ENCODE data around the gene FICD. TPM values are rescaled to one million over a fixed set of nuclear protein-coding genes. Genes with fewer than 3 reads are reported as not detected.

Gene FICD
- total RNA-seq, 4 donors from 2014 or later: 2.3 to 5.7 (median 3.9) TPM

DNA sequence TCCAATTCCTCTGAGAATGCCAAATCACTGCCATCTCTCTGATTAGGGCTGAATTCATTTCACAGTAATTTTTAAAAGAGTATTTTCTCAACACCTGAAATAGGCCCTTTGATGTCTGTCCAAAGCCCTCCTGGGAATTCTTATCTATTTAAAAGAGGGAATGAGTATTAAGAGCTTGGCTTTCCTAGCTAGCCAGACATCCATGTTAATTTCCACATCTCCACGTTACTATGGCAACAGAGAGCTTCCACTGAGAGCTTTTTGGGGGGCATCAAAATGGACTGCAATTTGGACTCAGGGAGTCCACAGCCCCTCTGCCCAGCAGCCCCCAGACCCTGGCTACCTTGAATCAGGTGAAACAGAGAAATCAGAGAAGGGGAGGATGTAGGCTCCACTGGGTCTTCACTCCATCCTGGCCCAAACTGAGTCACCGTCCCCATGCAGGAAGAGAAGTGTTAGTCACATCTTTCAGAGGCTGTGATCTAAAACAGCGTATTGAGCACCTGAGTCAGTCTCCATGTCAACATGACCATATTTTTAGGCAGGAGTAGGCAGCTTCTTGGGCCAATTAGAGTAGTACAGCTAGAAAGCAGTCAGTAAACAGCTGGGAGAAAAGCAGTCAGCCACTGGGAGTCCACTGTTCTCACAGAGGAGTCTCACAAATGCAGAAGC, 7.0 kb upstream of the FICD start:
- H3K9me3 ChIP-seq: peaks cover 5% of the 10 kb centered on the region
- TF ChIP-seq EP300 (IDR thresholded peaks at IDR 0.05) (no peak), POLR2AphosphoS5 (IDR thresholded peaks at IDR 0.05) (no peak), POLR2A (IDR thresholded peaks at IDR 0.05) (no peak)
- TF ChIP-seq, protein P1, sequence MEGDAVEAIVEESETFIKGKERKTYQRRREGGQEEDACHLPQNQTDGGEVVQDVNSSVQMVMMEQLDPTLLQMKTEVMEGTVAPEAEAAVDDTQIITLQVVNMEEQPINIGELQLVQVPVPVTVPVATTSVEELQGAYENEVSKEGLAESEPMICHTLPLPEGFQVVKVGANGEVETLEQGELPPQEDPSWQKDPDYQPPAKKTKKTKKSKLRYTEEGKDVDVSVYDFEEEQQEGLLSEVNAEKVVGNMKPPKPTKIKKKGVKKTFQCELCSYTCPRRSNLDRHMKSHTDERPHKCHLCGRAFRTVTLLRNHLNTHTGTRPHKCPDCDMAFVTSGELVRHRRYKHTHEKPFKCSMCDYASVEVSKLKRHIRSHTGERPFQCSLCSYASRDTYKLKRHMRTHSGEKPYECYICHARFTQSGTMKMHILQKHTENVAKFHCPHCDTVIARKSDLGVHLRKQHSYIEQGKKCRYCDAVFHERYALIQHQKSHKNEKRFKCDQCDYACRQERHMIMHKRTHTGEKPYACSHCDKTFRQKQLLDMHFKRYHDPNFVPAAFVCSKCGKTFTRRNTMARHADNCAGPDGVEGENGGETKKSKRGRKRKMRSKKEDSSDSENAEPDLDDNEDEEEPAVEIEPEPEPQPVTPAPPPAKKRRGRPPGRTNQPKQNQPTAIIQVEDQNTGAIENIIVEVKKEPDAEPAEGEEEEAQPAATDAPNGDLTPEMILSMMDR (IDR thresholded peaks at IDR 0.05): no peak
- WGBS: 49% methylated on average over 3 of the region's 3 CpGs

DNA sequence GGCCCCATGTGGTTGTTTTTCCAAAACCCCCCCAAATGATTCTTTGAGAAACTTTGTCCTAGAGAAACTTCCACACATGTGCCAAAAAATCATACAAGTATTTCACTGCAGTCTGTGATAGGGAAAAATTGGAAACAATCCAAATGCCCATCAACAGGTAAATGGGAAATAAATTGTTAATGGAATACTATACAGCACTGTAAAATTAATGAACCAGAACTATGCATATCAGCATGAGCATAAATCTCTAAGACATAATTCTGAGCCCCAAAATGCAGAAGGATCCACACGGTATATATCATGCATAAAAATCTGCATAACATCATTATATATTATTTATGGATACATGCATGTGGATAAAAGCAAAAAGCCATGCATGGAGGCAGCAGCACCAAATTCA, 5.3 kb upstream of the FICD start:
- 84% methylated on average over 1 of the region's 1 CpG for WGBS
- H3K27me3 ChIP-seq: no peaks in the 10 kb centered on the region
- H3K36me3 ChIP-seq: no peaks in the 10 kb centered on the region
- DNase-seq (ENCODE audit: low spot score in 2 of 2): no peak
- TF ChIP-seq POLR2AphosphoS5 (IDR thresholded peaks at IDR 0.05) (no peak), POLR2A (IDR thresholded peaks at IDR 0.05) (no peak), EP300 (IDR thresholded peaks at IDR 0.05) (no peak)
- TF ChIP-seq, protein P1 (IDR thresholded peaks at IDR 0.05): no peak
- no peaks in the 10 kb centered on the region for H3K9me3 ChIP-seq
- peaks cover 14% of the 10 kb centered on the region for H3K4me1 ChIP-seq
- H3K27ac ChIP-seq: no peak overlapping the region
- no peak overlapping the region for H3K4me3 ChIP-seq

More for the DNA sequence above, 7.0 kb upstream of the FICD start:
- Histone ChIP-seq H3K27ac (no peak overlapping the region), H3K36me3 (no peaks in the 10 kb centered on the region), H3K27me3 (peaks cover 7% of the 10 kb centered on the region), H3K4me3 (no peak overlapping the region), H3K4me1 (peaks cover 10% of the 10 kb centered on the region)
- no peak for DNase-seq (ENCODE audit: low spot score in 2 of 2)

DNA sequence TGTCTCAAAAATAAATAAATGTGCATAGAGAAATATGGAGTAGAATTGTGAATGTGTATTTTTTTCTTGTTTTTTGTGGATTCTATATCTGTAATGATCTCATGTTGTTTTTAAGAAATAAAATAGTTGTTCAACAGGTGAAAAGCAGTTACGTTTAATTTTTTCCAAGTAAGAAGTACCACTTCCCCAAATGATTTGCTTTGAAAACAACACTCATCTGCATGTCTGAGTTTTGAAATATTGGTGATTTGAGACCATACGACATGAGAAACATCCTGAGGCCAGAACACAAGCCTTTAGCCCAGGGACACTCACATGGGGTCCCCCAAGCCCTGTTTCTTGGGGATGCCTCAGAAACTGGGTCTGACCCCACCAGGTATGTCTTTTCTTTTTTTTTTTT, 4.2 kb upstream of the FICD start:
- Histone ChIP-seq H3K9me3 (no peaks in the 10 kb centered on the region), H3K4me3 (no peak overlapping the region), H3K36me3 (no peaks in the 10 kb centered on the region), H3K27me3 (no peaks in the 10 kb centered on the region), H3K4me1 (peaks cover 18% of the 10 kb centered on the region), H3K27ac (no peak overlapping the region)
- DNase-seq (ENCODE audit: low spot score in 2 of 2): no peak
- TF ChIP-seq POLR2AphosphoS5 (IDR thresholded peaks at IDR 0.05) (no peak), POLR2A (IDR thresholded peaks at IDR 0.05) (no peak), EP300 (IDR thresholded peaks at IDR 0.05) (no peak)
- TF ChIP-seq, protein P1 (IDR thresholded peaks at IDR 0.05): no peak
- 61% methylated on average over 2 of the region's 2 CpGs for WGBS

DNA sequence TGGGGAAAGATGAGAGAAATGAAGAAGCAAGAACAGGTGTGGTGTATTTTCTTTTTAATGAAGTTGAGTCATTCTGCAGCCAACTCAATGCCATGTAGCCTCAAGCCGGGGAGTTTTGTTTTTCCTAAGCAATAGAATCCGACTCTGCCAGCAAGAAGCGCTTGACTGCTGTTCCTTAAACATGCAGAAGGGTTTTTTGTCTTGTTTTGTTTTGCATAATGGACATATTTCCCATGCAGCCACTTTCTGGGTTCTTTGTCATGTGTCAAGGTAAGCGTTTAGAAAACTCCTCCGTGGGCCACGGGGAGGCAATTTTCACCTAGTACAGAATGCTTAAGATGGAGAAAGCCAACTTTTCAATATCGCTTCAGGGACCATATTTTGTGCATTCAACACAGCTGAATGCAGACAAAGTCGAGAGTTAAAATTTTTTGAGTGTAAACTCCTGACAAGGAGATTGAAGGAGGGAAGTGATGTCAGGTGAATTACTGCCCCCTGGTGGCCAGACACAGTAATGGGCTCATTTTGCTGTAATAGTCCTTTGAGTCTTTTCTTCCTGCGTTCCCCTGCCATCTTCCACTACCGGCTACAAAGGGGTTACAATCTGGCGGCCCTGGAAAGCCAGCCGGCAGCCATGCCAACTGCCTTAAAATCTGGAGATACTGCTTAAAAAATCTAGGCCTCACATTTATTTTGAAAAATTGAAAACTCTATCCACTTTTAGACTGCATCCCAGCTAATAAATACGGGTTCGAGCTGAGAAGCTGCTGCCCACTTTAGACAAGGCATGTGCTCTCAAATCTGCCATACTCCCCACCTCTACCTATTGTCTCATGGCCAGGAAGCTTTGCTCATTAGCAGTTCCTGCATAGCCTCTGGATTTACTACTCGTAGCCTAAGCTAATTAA, 3.2 kb upstream of the FICD start:
- Histone ChIP-seq H3K27ac (no peak overlapping the region), H3K36me3 (no peaks in the 10 kb centered on the region), H3K4me1 (peaks cover 26% of the 10 kb centered on the region), H3K9me3 (no peaks in the 10 kb centered on the region), H3K27me3 (no peaks in the 10 kb centered on the region), H3K4me3 (no peak overlapping the region)
- TF ChIP-seq, protein P1 (IDR thresholded peaks at IDR 0.05): peak; percentile 88 to 89
- TF ChIP-seq EP300 (IDR thresholded peaks at IDR 0.05): no peak
- TF ChIP-seq POLR2A (IDR thresholded peaks at IDR 0.05): no peak
- WGBS: 28% methylated on average over 15 of the region's 15 CpGs
- peak in 1 of 2 donors; percentile 79 for DNase-seq (ENCODE audit: low spot score in 2 of 2)

DNA sequence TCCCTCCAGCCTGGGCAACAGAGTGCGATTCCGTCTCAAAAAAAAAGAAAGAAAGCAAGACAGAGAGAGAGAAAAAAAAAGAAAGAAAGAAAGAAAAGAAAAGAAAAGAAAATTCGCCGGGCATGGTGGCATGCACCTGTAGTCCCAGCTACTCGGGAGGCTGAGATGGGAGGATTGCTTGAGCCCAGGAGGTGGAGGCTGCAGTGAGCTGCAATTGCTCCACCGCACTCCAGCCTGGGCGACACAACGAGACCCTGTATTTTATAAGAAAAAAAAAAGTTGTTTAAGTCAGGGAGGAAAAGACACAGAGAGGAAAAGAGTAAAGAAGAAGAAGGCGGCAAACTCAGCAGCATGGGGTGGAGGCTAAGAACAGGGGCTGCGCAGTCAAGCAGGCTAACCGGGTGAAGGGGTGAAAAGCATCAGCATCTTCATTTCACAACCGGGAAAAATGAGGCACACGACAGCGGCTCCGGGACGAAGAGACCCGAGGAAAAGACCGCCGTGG, 557 bp upstream of the FICD start:
- DNase-seq (ENCODE audit: low spot score in 2 of 2): no peak
- no peaks in the 10 kb centered on the region for H3K27me3 ChIP-seq
- peaks cover 26% of the 10 kb centered on the region for H3K4me1 ChIP-seq
- peaks cover 18% of the 10 kb centered on the region for H3K36me3 ChIP-seq
- H3K9me3 ChIP-seq: no peaks in the 10 kb centered on the region
- no peak overlapping the region for H3K27ac ChIP-seq
- 28% methylated on average over 19 of the region's 19 CpGs for WGBS
- H3K4me3 ChIP-seq: peak overlapping the region; percentile 85
- no peak for TF ChIP-seq POLR2A (IDR thresholded peaks at IDR 0.05)
- TF ChIP-seq EP300 (IDR thresholded peaks at IDR 0.05): no peak
- TF ChIP-seq POLR2AphosphoS5 (IDR thresholded peaks at IDR 0.05): no peak
- TF ChIP-seq, protein P1 (IDR thresholded peaks at IDR 0.05): no peak
